Stimulated activated CD4-positive, alpha-beta T cell treated with anti-CD3 and anti-CD28 coated beads, TNF-alpha, amount 100 ng/mL, for 4 hours (primary cell): Measurements from ENCODE around the gene NDRG4.
"Not testable (repeated sequence)": the region's sequence is repeated elsewhere in the genome, so short reads cannot be mapped to it uniquely, and the experiment has no call there.

Experiments used
- DNase-seq, 3 experiments: peaks; one replicate each; pipeline ENCODE4 v3.0.0-alpha.2; 2020; ENCODE audit warnings: low read depth in 3 of 3

NDRG4 gene

GRCh38 chr16:58464916-58465731 is 34.8 kb upstream of the NDRG4 start:
- no peak for DNase-seq

GRCh38 chr16:58465817-58466216 is 34.1 kb upstream of the NDRG4 start:
- no peak for DNase-seq

- DNase-seq, result no peak
Observed at GRCh38 chr16:58466396-58466795, 33.5 kb upstream of the NDRG4 start.

- DNase-seq, result no peak
Observed at GRCh38 chr16:58467905-58468304, 32.0 kb upstream of the NDRG4 start.

DNA sequence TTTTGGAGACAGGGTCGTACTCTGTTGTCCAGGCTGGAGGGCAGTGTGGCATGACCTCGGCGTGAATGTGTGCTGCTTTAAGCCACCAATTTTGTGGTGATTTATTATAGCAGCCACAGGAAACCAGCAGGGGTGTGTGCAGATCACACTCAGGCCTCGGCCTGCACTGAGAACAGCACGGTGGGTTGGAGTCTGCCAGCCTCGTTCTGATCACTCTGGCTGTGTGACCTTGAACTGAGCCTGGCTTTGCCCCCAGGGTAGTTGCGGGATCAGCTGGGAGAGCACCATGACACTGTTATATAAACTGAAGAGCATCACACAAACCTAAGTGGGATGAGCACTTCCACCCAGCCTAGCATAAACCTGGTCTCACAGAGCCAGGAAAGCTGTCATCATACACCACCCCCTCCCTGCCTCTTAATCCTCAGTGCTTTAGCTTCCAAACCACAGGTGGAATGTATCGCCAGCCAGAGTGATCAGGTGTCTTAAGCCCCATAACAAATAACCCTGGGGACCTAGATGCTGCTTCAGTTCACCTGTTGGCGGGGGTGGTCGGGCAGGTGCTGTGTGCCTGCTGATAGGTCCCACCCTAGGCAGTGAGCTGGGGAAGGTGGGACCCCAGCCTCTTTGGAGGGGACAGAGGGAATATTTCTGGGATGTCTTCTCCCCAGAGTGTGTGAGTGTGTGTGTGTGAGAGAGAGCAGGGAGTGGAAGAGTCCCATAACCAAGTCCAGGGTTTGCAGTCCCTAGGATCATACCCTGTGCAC is 28.6 kb upstream of the NDRG4 start:
- no peak for DNase-seq

DNA sequence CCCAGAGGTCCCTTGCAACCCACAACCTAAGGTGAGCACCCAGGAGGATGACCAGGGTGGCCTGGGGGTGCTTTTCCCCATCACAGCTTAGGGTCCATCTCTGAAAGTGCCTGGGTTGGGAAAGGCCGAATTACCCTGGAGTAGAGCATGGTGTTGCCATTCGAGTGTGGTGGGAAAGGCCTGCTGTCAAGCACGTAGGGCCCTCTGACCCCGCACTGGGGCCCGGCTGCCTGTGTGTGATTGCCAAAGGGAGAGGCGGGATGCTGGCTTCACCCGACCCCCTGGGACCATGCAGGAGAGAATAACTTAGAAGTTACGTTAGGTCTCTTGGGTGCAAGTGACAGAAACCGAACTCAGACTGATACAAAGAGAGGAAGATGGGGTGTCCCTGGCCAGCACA is 27.7 kb upstream of the NDRG4 start:
- DNase-seq, result no peak

DNA sequence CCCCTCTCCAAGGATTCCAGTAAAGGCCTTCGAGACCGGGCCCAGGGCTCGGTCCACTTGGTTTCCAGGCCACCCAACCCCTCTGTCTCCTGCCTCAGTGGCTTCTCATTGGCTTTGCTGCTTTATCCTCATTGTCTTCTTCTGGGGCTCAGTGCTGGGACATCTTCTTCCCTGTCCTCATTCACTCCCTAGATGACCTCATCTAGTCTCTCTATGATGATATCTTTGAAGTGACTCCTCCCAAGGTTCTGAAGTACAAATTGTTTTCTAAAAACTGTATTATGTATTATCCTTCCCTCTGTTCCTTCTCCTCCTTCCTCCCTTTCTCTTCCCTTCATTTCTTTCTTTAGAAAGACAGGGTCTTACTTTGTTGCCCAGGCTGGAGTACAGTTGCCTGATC is 27.1 kb upstream of the NDRG4 start:
- DNase-seq, result no peak

DNA sequence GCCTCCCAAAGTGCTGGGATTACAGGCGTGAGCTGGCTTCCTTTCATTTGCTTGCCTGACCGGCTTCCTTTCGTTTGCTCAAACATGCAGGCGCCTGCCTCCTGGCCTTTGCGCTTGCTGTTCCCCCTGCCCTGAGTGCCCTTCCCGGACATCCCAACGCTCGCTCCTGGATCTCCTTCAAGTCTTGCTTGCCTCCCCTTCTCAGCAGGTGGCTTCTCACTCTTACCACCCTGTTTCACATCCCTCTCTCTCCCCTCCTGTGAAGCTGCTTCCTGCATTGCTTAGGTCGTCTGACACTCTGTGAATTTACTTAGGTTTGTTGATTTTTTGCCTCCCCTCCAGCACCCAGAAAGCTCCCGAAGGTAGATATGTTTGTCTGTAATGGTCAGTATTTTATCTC is 25.6 kb upstream of the NDRG4 start:
- no peak for DNase-seq

DNA sequence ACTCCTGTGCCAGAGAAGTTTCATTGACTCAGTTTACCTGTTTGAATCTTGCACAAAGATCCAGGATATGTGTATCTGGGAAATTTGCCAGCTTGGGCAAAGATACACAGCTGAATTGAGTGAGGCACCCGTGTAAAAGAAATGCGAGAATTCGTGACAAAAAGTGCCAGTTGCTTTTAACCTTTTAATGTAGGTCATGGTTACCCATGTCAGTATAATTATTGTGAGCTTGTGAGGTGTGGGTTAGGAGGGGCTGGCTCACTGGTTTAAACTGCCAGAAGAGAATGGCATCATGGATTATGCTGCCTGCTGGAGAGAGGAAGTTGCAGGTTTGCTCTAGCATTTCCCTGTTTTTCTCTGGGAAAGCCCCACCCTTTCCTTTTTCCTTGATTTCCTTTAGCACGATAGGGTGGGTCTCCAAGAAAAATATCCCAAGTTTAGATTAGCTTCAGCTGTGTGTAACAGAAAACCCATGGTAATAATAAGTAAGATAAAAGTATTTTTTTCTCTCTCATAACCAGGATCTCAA is 24.8 kb upstream of the NDRG4 start:
- no peak for DNase-seq

DNA sequence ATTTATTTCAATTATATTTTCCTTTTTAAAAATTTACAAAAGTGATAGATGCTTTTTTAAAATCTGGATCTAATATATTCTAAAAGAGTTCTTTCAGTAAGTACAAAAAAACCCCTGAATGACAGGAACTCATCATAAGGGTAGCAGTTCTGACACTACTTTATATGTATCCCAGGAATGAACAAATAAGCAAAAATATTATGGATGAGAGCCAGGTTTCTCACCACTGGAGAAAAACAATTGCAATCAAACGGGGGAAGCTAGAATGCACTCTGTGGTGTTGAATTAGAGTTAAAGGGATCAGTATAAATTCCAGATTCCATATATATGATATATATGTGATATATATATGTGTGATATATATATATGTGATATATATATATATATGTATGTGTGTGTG is 23.2 kb upstream of the NDRG4 start:
- no peak for DNase-seq

- DNase-seq, result no peak
Observed at GRCh38 chr16:58478427-58478826, 21.5 kb upstream of the NDRG4 start.

DNA sequence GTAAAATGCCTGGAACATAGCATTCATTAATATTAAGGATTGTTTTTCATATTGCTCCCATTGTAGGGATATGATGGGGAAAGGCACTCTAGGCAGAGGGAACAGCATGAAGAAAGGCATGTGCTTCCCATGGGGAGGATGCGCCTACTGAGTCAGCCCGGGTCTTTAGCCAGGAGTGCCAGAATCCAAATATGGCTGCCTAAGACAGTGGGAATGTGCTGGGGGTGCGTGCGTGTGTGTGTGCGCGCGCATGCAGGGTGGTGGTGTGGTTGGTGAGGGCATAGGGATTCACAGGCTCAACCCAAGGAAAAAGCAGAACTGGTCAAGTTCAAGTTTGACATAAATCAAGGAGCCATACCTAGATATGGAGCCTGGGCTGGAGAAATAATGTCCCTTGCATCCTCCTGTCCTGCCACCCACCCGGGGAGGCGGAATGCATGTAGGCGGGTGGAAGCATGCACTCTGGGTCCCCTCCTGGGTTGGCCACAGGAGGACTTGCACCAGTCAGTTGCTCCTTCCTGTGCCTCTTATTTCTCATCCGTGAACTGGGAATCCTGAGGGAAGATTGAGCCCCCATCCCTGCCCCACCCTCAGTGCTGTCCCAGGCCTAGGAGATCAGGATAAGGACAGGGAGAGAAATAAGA is 18.6 kb upstream of the NDRG4 start:
- DNase-seq, result no peak

GRCh38 chr16:58481931-58482330 is 18.0 kb upstream of the NDRG4 start:
- DNase-seq, result no peak

GRCh38 chr16:58485184-58485887 is 14.6 kb upstream of the NDRG4 start:
- no peak for DNase-seq

DNA sequence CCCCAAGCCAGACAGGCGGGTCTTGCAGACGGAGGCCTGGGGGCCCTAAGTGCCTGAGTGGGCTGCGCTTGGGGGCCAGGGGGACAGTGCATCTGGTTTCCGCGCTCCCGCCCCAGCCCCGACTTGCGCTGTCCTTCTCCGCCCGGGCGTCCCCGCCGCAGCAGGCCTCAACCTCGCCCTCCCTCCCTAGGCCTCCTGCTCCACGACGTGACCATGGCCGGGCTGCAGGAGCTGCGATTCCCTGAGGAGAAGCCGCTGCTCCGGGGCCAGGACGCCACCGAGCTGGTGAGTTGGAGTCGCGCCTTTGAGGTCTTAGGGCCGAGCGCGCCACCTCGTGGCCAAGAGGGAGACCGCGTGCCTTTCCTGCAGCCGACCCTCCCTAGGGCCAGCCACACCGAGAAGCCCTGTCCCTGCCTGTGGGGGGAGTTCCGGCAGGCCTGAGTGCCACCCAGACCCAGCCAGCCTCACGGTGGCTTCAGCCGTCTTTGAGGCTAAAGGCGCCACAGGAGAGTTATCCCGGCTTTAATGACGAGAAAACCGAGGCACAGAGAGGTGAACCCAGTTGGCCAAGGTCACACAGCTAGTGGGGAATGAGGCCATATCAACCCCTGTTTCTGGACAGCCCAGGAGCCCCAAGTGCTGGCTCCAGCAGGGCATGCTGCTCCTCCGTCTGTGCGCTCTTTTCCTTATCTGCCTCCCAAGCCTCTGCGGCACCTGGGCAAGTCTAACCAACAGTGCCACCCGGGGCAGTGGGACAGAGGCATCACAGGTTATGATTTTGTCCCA is 12.2 kb upstream of the NDRG4 start:
- peak; percentile 41 to 54 (median 52) for DNase-seq

DNA sequence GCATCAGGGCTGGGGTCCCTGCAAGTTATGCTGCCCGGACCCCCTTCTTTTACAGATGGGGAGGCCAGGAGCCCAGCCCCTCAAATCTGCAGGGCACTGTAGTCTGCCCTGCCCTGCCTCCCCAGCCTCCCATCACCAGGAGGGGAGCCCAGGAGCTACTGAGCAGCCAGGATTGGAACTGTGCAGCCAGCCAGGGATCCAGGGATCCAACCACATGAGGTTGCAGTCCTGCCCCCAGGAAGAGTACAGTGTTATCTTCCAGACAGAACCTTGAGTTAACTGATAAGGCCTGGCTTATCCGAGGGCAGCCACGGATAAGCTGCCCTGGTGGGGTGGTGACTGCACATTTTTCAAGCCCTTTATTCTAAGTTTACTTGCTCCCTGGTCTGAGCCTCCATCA is 11.4 kb upstream of the NDRG4 start:
- no peak for DNase-seq

DNA sequence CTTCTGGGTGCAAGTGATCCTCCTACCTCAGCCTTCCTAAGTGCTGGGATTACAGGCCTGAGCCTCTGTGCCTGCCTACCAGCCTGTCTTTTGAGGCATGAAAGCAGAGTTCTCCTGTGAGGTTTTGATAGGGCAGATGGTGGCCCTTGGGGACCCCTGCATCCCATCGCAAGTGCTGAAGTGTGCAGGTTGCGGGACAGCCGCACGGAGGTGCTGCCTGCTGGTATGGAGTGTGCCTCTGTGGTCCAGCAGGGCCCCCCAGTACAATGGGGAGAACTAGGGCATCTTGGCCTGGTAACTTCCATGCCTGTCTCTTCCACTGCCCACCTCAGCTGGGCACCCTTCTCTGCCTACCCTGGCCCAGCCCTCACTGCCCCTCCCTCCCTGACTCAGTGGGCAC is 9.9 kb upstream of the NDRG4 start:
- no peak for DNase-seq

- DNase-seq, result not testable (repeated sequence)
Observed at GRCh38 chr16:58490539-58490938, 9.4 kb upstream of the NDRG4 start.

DNA sequence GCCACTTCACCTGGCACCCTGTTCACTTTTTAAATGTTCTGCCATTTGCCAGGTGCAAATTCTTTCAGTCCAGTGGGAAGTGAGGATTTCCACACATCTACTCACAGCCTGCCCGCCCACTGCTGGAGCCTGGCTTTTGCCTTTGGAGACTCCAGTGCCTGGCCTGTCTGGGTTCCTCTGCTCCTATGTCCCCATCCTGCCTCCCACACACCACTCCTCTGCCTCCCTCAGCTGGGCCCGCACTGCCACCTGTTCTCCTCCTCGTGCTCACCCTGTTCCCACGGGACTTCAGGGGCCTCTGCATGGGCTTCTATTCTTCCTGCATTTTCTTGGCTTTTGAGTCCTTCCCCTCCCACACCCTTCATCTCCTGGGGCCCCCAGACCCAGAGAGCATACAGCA is 7.9 kb upstream of the NDRG4 start:
- DNase-seq, result no peak

- no peak for DNase-seq
Observed at GRCh38 chr16:58492735-58493134, 7.2 kb upstream of the NDRG4 start.
